ENCODE results near the gene DUSP14.
"Not testable (repeated sequence)": the region's sequence is repeated elsewhere in the genome, so short reads cannot be mapped to it uniquely, and the experiment has no call there.

Gene DUSP14

DNA sequence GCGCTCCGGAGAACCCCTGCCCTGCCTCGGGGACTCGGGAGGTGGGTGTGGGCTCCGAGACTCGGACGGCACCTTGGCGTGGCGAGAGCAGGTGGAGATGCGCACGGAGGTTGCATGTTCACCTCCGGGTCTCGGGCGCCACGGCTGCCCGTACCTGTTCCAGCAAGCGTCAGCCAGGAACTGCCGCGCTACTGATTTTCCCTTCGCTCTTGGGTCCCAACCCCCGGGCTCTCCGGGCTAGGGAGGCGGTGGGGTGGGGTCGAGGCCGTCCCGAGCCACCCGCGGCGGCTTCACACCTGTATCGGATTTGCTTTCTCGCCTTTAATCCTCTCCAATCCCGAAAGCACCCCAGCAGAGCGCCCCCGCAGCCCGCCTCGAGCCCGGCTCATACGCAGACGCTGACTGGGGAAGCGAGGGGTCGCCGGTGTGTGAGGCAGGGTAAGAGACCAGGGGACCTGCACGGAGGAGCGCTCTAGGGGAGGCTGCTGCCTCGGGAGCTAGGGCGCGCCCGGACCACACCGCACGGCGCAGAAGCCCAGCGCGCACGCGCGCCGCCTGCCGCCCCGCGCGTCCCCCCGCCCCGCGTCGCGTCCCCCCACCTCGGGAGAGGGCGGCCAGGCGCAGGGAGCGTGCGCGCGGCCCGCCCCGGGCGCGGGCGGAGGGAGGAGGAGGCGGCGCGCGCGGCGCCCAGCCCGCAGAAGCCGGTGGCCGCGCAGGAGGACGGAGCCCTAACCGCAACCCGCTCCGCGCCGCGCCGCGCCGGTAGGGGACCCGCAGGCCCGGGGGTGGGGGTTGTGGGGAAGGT lies at the start of gene DUSP14:
DUSP14 (plus strand) TSS at position 695 of the 805 bp plus-strand sequence. CDS start 22,382 bp downstream, outside the sequence.
- DNase-seq, result peak; percentile 83

DNA sequence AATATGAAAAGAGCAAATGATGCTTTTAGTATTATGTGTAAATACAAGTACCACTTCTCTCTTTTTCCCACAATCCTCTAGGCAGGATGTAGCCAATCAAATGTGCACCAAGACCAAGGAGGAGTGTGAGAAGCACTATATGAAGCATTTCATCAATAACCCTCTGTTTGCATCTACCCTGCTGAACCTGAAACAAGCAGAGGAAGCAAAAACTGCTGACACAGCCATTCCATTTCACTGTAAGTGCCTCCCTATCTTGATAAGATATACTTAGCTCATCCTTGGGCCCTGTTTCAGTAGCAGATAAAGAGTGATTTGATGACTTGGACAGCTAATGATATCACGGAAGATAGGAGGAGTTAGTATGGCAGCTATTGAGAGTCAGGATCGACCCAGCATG lies 49.3 kb upstream of the DUSP14 start:
- DNase-seq, result no peak

GRCh38 chr17:37441369-37442014 lies 48.2 kb upstream of the DUSP14 start:
- DNase-seq, result not testable (repeated sequence)

GRCh38 chr17:37446027-37446426 lies 43.7 kb upstream of the DUSP14 start:
- DNase-seq, result no peak

DNA sequence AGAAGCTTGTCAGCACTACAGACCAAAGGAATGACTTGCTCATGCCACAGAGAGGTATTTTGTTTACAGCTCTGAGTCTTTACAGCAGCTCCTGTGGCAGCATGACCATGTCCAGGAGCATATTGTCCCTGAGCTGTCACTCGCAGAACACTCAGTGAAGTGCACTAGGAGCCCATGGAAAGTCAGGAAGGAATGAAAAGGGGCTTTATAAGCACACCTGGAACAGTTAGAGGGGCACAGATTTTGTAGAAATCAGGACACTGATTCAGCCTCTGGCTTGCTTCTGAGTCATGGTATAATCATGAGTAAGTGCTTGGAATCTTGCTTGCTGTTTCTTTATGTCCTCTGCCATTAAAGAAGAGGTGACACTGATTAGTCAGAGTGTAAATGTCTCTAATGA lies 42.0 kb upstream of the DUSP14 start:
- no peak for DNase-seq

DNA sequence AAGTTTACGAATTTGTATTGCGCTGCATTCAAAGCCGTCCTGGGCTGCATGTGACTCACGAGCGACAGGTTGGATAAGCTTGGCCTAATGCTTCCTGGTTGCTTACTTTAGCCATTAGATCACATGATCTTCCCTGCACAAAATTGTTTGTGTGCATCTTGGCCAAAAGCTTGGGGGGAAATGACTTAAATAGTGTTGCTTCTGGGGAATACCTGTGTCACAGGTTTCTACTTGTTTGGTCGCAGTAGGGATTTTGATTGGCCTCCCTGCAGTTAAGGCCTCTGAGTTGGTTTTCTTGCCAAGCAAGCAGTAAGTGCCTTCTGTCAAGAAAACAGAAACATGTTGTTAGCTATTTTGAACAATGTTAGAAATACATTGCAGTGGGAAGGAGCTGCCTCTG lies 39.6 kb upstream of the DUSP14 start:
- DNase-seq, result no peak

DNA sequence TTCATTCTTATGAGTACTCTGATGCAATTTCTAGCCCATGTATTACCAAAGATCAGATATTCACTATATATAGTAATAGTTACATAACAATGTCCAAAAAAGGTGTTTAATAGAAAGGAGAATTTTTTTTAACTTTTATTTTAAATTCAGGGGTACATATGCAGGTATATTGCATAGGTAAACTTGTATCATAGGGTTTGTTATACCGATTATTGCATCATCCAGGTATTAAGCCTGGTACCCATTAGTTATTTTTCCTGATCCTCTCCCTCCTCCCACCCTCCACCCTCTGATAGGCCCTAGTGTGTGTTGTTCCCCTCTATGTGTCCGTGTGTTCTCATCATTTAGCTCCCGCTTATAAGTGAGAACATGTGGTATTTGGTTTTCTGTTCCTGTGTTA lies 31.9 kb upstream of the DUSP14 start:
- DNase-seq, result not testable (repeated sequence)

DNA sequence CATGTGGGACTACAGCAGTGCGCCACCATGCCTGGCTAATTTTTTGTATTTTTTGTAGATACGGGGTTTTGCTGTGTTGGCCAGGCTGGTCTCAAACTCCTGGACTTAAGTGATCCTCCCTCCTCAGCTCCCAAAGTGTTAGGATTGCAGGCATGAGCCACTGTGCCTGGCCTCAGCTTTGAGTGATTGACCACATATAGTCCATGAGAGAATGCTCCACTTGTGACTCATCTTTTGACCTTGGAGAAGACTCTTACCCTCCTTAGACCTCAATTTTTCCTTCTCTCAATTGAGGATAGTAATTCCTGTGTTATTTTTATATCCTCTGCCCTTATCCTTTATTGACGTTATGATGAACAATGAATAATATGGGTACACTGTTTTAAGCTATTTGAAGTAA lies 30.9 kb upstream of the DUSP14 start:
- no peak for DNase-seq

DNA sequence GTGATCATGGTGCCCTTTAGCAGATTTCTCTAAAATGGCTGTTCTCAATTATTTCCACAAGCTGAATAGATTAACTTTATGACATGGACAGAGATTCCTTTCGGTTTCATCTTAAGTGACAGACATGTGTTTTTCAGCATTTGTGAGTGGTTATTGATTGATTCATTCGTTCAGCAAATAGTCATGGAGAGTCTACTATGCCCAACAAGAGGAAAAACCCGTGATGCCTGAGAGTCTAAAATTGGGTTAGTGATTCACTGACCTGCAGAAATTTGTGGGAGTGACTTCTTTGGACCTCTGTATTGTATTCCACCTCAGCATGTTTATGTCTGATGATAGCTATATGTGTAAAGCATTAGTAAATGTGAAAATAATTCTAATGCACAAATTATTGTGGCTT lies 28.0 kb upstream of the DUSP14 start:
- no peak for DNase-seq

DNA sequence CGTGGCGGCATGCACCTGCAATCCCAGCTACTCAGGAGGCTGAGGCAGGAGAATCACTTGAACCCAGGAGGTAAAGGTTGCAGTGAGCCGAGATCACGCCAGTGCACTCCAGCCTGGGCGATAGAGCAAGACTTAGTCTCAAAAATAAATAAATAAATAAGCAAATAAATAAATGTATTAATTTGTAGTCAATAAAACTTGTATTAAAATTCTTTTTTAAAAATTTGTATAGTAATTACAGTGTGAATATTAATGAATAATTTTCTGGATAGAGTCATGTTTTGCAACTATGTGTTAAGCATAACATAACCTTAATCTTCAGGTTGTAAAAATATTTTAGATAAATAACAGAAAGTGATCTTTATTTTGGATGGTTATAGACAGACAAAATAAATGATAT lies 27.2 kb upstream of the DUSP14 start:
- no peak for DNase-seq

DNA sequence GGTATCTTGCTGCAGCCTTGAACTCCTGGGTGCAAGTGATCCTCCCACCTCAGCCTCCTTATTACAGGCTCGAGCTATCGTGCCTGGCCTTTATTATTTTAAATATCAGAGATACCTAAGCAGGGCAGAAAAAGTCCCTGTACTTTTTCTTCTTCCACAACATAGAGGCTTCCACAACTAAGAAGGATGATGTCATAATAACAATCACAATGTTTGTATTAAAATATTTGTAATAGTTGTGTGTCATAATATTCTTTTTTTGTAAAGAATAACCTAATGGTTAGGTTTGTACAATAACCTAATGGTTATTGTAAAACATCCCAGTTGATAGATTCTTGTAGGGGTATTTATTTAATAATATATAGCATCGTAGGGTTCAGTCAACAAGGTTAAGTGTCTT lies 26.7 kb upstream of the DUSP14 start:
- no peak for DNase-seq

DNA sequence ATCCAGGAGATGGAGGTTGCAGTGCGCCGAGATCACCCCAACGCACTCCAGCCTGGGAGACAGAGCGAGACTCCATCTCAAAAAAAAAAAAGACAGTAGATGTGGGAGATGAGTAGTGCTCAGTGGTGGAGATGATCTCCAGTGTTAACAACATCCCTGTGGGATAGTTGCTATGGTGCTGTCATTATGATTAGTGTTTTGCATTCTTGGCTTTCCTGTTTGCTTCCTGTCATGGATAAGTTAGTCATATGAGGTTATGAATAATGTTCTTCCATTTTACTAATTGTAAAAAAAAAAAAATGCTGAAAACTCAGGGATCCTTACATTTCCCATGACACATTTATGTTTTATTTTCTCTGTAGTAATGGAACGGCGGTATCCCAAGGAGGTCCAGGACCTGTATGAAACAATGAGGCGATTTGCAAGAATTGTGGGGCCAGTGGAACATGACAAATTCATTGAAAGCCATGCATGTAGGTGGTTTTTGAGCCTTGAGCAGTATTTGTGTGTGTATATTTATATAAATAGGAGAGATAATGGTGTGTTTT lies 24.5 kb upstream of the DUSP14 start:
- no peak for DNase-seq

- DNase-seq, result no peak
Observed at GRCh38 chr17:37466471-37466870, 23.2 kb upstream of the DUSP14 start.

DNA sequence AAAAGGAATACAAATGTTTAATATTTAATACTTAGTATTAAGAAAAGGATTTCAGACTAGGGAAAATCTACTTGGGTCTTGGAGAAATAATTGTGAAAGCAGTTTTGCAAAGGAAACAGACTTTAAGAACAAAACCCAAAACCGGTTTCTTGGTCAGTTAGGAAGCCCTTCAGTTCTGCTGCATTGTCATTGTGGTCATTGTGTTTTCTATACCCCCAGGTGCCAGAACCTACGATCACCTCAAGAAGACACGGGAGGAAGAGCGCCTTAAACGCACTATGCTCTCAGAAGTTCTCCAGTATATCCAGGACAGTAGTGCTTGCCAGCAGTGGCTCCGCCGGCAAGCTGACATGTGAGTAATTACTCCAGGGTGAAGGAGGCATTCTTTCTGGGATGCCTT lies 19.5 kb upstream of the DUSP14 start:
- no peak for DNase-seq

DNA sequence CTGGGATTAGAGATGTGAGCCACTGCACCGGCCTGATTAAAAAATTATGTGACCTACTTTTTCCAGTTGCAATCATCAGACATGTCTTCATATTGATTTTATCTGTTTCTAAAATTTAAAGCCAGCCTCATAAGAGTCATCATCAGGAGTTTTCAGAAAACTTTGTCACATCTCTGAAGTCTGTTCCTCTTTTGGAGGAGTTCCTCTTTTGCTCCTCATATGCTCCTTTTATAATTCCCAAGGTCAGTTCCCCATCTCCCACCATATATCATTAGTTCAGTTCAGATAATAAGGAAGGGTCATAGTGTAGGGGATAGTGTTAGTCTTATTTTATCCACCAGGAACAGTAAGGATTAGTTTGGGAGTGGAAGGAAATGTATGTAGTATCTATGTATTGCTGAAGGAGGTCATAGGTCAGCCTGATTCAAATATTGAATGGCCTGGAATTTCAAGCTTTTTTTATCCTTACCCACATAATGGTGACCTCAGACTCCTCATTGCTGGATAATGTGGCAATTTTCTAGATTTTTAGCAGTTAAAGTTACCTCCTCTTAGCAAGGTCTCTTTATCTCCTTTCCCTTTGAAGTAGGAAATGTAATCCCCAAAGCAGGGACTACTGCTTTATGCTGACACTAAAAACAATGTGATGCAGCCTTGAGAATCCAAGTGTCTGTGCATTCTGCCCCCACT lies 13.8 kb upstream of the DUSP14 start:
- DNase-seq, result no peak

DNA sequence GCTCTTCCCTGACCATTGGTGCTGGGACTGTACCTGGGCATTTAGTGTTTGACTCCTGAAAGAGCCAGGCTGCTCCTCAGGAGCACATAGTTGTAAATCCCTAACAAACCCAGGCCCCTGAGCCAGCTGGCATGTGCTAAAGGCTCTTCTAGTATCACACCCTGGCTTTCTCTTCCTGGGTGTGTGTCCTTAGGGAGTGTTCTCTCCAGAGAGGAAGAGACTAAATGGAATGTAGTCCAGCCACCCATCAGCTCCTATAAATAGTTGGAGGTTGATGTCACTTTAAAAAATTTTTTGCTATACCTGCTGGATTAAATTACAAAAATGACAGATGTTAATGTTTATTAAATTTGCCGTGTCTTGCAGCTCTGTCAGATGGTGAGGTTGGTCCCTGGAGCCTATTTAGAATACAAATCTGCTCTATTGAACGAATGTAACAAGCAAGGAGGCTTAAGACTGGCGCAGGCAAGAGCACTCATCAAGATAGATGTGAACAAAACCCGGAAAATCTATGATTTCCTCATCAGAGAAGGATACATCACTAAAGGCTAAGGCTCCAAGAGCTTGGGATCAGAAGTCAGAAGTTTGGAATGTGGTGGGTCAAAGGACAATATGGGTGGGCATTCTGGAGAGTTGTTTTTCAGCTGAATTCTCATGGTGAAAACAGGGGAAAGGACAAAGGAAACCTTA lies 13.1 kb upstream of the DUSP14 start:
- DNase-seq, result no peak

- no peak for DNase-seq
Observed at GRCh38 chr17:37478187-37478586, 11.5 kb upstream of the DUSP14 start.

GRCh38 chr17:37479025-37479424 lies 10.7 kb upstream of the DUSP14 start:
- no peak for DNase-seq

- DNase-seq, result no peak
Observed at GRCh38 chr17:37480427-37480826, 9.3 kb upstream of the DUSP14 start.

- no peak for DNase-seq
Observed at GRCh38 chr17:37481001-37481665, 8.6 kb upstream of the DUSP14 start.

GRCh38 chr17:37483311-37484039 lies 6.2 kb upstream of the DUSP14 start:
- no peak for DNase-seq
